ENCODE data around the gene MTMR1.

DNA sequence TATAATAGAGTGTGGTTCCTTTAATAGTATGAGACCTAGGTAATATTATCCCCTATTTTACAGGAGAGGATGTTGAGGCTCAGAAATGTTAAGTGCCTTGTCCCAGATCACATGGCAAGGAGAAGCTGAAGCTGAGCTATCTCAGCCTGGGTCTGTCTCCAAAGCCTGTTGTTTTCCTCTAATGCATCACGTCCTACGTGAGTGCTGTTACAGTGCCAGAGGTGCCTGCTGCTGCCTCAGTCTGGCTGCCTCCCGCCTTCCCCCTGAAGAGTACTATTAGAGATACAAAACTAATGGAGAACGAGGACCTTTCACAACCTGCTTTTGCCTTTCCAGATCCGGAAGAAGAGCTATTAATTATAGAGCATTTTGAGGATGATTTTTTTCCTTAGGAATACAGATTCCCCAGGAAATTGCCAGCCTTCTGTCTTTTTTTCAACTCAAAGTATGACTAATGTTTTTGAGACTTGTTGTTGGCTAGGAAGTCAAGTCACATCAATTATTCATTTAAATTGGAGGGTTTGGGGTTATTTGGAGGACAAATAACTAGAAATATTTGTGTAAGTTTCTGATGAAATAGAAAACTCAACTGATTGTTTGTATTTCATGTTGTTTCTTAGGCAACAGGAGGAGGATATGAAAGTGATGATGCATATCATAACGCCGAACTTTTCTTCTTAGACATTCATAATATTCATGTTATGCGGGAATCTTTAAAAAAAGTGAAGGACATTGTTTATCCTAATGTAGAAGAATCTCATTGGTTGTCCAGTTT lies 43.9 kb upstream of the MTMR1 start:
- TF ChIP-seq, protein P1, sequence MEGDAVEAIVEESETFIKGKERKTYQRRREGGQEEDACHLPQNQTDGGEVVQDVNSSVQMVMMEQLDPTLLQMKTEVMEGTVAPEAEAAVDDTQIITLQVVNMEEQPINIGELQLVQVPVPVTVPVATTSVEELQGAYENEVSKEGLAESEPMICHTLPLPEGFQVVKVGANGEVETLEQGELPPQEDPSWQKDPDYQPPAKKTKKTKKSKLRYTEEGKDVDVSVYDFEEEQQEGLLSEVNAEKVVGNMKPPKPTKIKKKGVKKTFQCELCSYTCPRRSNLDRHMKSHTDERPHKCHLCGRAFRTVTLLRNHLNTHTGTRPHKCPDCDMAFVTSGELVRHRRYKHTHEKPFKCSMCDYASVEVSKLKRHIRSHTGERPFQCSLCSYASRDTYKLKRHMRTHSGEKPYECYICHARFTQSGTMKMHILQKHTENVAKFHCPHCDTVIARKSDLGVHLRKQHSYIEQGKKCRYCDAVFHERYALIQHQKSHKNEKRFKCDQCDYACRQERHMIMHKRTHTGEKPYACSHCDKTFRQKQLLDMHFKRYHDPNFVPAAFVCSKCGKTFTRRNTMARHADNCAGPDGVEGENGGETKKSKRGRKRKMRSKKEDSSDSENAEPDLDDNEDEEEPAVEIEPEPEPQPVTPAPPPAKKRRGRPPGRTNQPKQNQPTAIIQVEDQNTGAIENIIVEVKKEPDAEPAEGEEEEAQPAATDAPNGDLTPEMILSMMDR (IDR thresholded peaks at IDR 0.05; ENCODE audit: insufficient read depth, low read length, poor library complexity, severe bottlenecking): no peak
- no peak for TF ChIP-seq EZH2phosphoT487 (conservative IDR thresholded peaks at IDR 0.05; ENCODE audit: low read length)
